Activated T-cell treated with anti-CD3 and anti-CD28 coated beads, Interleukin-2, amount 50 U/mL, for 1 hour (primary cell): ENCODE measurements around the gene RNASE1.
"Not testable (repeated sequence)": the region's sequence is repeated elsewhere in the genome, so short reads cannot be mapped to it uniquely, and the experiment has no call there.

ENCODE experiments used
- DNase-seq: peaks from one replicate; pipeline ENCODE4 v3.0.0-alpha.2; 2020

RNASE1 gene

DNA sequence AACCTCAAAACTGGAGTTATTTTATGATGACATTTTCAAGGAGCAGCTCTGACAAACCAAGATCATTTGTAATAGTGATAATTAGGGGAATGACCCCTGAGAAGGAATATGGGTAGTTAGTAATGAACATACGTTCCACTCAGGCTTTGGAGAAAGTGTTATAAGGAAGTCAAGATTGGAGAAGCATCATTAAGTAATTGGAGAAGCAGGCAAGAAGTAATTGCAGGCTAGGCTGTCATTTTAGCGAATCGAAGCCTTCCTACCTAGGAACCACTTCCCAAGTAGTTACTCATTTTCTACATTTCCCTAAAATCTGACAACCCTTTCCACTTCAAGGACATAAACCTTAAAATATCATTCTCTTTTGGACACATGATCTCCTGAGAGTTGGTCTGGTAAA is 33.2 kb downstream of the RNASE1 start:
- DNase-seq, result no peak

- no peak for DNase-seq
These were observed 34.1 kb downstream of the RNASE1 start for GRCh38 chr14:20768593-20768892.

- DNase-seq, result no peak
These were observed 41.7 kb downstream of the RNASE1 start for GRCh38 chr14:20760950-20761349.

DNA sequence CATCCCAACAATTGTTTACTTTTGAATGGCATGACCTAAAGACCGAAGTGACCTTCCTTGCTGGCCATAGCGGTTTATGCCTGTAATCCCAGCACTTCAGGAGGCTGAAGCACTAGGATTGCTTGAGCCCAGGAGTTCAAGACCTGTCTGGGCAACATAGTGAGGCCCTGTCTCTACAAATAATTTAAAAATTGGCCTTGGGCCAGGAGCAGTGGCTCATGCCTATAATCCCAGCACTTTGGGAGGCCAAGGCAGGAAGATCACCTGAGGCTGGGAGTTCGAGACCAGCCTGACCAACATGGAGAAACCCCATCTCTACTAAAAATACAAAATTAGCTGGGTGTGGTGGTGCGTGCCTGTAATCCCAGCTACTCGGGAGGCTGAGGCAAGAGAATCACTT is 43.2 kb downstream of the RNASE1 start:
- not testable (repeated sequence) for DNase-seq

DNA sequence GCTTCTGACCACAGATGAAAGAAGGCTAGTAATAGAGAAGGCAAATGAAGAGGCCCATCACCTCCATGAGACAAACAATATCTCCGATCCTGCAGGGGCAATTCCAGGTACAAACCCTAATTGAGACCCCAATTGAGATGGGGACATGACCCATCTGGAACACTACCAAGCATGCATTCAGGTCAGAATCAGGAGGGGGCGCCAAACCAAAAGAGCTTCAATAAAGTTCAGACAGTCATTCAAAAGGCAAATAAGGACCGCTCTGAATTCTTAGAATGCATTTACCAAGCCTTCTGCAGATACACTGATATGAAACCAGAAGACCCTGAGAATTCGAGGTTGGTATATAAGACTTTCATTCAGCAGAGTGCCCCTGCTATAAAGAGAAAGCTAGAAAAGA is 44.7 kb downstream of the RNASE1 start:
- no peak for DNase-seq

DNA sequence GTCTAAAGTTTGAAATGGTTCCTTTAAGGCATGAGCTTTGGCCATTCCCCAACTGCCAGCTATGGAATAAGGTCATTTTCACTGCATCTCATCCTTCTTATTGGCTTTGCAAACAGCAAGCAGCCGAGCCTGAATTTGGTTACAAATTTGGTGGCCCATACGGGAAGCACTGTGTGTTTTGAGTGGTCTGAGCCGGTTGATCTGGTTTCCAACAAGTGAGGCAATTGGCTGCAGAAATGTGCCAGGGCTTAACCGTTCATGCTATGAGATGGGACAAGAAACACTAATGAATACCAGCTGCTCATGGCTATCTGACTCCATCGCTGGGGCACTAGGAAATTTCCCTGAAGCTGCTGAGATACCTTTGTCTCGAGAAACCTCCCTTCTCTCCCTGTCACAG is 47.6 kb downstream of the RNASE1 start:
- no peak for DNase-seq

- no peak for DNase-seq
These were observed 48.3 kb downstream of the RNASE1 start for GRCh38 chr14:20754308-20754707.

DNA sequence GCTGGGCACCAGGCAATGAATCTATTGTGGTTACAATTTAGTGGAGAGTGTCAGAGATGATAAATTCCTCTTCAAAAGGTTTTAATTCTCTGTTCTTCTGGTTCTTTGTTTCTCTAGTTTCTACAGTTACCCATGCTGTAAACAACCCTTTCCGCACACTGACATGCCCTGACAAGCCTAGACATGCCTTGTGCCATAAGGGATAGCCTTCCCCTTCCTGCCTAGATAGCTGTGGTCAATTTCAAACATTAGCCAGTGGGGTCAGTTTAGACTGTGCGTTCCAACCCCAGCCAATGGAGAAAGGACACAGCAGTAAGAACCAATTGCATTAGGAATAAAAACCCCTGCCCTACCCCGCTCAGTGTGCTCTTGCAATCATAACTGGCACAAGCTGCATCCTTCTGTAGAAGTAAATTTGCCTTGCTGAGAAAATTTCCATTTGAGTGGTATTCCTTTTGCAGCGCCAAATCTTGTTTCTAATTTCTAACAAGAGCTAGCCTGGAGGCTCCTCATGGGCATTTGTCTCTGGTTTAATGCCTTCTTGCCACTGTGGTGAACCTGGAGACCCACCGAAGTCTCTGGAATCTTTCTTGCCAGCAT is 50.6 kb downstream of the RNASE1 start:
- no peak for DNase-seq
